Fibroblast of lung (primary cell): ENCODE results near the gene GCKR.

ENCODE experiments used
- EZH2 ChIP-seq: IDR thresholded peaks from 2 replicates; pipeline ENCODE4 v1.5.1; 2012; ENCODE audit warnings: low read length, control low read depth, mild to moderate bottlenecking; ENCODE audit errors: missing control alignments
- TF ChIP-seq, protein P1 (sequence below), 2 donors: IDR thresholded peaks in 1 of 2; conservative IDR thresholded peaks in 1 of 2; 1 replicate in 1 of 2; 2 replicates in 1 of 2; pipeline ENCODE4 v1.5.1; 2011 to 2012; ENCODE audit warnings: low read length in 2 of 2, control low read depth in 1 of 2, inconsistent platforms in 1 of 2, low read depth in 1 of 2, mild to moderate bottlenecking in 1 of 2

DNA sequence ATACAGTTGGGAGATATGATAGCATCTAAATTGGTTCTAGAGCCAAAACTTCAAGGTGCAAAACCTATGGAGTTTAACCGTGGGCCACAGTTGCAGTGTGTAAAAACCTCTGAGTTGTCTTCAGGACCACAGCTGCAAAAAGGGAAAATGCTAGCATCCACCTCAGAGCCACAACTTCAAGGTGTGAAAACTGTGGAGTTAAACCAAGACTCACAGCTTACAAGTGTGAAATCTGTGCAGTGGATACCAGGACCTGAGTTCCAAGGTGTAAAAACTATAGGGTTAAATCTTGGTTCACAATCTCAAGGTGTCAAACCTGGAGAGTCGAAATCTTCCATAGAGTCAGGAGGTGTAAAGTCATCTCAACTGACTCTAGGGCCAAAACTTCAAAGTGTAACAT, 75.8 kb downstream of the GCKR start:
- TF ChIP-seq, protein P1, sequence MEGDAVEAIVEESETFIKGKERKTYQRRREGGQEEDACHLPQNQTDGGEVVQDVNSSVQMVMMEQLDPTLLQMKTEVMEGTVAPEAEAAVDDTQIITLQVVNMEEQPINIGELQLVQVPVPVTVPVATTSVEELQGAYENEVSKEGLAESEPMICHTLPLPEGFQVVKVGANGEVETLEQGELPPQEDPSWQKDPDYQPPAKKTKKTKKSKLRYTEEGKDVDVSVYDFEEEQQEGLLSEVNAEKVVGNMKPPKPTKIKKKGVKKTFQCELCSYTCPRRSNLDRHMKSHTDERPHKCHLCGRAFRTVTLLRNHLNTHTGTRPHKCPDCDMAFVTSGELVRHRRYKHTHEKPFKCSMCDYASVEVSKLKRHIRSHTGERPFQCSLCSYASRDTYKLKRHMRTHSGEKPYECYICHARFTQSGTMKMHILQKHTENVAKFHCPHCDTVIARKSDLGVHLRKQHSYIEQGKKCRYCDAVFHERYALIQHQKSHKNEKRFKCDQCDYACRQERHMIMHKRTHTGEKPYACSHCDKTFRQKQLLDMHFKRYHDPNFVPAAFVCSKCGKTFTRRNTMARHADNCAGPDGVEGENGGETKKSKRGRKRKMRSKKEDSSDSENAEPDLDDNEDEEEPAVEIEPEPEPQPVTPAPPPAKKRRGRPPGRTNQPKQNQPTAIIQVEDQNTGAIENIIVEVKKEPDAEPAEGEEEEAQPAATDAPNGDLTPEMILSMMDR (conservative IDR thresholded peaks at IDR 0.05 in 1 of 2, IDR thresholded peaks at IDR 0.05 in 1 of 2; ENCODE audit: low read depth in 1 of 2, low read length in 2 of 2), result no peak
- no peak for TF ChIP-seq EZH2
